Inflammatory macrophage (primary cell): ENCODE results near the gene C1QTNF5.

ENCODE experiments used
- DNase-seq, 2 donors: peaks; one replicate each; pipeline ENCODE4 v3.0.0-alpha.2; 2020 to 2022

The C1QTNF5 gene

DNA sequence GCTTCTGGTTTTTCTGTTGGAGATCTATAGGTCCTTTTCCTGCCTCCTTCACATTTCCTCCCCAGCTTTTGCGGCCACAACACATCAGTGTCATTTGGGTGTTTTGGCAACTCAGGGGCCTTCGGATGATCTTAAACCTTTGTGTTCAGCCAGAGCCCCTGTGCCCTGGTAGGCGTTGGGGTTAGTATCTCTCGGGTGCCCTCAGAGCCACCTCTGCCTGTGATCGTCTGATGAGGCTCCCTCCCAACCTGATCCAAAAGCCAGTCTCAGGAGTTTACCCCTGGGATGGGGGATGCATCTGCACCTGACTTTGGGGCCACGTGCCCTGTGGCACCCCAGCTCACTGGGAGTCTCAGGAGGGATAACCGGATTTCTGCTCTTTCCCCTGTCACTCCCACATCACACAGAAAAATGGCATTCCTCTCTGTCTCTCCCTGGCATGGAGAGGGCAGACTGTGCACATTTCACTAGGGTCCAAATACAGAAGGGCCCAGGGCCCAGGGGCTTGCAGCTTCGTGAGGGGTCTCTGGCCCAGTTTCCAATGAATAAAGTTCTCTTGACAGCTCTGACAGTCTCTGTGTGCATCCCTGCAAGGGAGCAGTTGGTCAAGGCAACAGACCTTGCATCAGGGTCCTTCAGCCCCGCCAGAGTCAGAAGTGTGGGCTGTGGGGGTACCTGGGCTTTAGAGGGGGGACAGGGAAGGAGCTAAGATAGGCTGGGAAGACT lies 3.8 kb downstream of the C1QTNF5 start:
- no peak for DNase-seq

- DNase-seq: no peak
These were observed 4.8 kb downstream of the C1QTNF5 start for GRCh38 chr11:119335655-119336543.

GRCh38 chr11:119335091-119335654 lies 5.5 kb downstream of the C1QTNF5 start:
- no peak for DNase-seq

GRCh38 chr11:119334174-119334930 lies 6.3 kb downstream of the C1QTNF5 start, which contains the start of gene RNF26:
TSS of gene RNF26 (plus strand) at chr11:119334527. CDS start at chr11:119335123, 596 bp downstream.
- peak; percentile 97 to 98 for DNase-seq

GRCh38 chr11:119332111-119332765 lies 8.4 kb downstream of the C1QTNF5 start:
- DNase-seq: no peak

- no peak for DNase-seq
These were observed 10.4 kb downstream of the C1QTNF5 start for GRCh38 chr11:119330237-119330636.

DNA sequence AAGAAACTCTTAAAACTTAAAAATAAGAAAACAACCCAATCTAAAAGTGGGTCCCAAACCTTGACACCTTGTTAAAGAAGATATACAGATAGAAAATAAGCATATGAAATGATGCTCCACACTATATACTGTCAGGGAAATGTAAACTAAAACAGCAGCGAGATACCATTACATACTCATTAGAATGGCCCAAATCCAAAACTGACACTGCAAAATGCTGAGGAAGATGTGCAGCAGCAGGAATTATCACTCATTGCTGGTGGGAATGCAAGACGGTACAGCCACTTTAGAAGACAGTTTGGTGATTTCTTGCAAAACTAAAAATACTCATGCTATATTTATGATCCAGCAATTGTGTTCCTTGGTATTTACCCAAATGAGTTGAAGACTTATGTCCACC lies 11.4 kb downstream of the C1QTNF5 start:
- DNase-seq: no peak

- no peak for DNase-seq
These were observed 16.5 kb downstream of the C1QTNF5 start for GRCh38 chr11:119324189-119324588.

- DNase-seq: peak; percentile 70 to 74
These were observed 17.1 kb downstream of the C1QTNF5 start for GRCh38 chr11:119323532-119324033.

DNA sequence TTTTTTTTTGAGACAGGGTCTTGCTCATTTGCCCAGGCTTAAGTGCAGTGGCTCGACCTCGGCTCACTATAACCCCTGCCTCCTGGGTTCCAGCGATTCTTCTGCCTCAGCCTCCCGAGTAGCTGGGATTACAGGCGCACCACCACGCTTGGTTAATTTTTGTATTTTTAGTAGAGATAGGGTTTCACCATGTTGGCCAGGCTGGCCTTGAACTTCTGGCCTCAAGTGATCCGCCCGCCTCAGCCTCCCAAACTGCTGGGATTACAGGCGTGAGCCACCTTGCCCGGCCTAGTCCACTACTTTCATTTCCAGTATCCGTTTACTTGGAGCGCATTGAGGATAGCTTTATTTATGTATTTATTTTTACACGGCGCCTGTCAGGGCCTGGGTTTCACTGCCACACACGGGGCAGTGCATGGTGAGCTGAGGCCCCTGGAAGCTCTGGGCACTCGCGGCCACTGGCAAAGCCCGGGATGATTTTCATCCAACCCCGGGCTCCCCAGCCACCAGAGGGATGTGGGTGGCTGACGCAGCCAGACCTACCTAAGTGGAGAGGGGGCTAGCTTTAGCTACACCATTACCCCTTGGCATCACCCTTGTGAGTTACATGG lies 17.7 kb downstream of the C1QTNF5 start:
- DNase-seq: no peak

DNA sequence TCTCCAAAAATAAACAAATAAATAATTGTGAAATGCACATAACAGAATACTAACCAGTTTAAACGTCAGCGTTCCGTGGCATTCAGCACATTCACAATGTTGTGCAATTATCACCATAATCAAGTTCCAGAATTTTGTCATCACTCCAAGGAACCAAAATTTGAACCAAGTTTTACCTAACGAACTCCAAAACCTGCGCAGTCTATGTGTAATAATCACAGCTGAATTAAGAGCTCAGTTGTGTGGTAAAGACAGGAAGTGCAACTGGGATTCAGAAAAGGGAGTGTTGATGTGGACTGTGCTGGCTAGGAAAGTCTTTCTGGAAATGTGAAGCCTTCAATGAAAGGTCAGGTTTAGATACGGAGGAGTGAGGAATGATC lies 18.3 kb downstream of the C1QTNF5 start:
- no peak for DNase-seq

DNA sequence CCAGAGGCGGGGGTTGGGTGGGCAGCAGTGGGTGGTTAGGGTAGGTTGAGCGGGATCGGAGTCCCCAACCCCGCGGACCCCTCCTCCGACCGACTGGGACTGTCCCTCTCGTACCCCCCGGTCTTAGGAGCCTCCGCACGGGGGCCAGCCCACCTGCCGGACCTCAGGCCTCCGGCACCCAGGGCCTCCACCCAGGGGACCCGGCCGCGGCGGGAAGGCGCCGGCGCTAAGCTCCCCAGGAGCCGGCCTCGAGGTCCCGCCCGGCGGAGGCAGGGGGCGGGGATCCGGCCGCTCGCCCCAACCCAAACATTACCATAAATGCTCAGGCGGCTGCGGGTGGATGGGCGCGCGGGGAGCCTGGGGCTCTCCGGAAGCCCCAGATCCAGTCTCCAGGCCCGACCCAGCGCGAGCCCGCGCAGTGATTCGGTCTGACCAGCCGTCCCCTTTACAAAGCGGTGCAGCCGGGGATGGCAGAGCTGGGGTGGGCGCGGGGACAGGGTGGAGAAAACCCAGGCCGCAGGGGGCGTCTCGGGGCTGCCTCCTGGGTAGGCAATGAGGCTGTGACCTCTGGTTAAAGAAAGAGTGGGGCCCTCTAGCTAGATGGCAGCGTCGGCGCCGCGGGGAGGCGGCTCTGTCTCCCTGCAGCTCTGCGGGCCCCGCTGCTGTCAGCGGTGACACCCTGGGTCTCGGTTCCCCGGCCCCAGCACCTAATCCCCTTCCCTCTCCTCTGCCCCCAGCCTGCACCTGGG lies 19.7 kb downstream of the C1QTNF5 start:
- DNase-seq: peak in 1 of 2 donors; percentile 18

GRCh38 chr11:119320240-119320775 lies 20.4 kb downstream of the C1QTNF5 start:
- DNase-seq: no peak

DNA sequence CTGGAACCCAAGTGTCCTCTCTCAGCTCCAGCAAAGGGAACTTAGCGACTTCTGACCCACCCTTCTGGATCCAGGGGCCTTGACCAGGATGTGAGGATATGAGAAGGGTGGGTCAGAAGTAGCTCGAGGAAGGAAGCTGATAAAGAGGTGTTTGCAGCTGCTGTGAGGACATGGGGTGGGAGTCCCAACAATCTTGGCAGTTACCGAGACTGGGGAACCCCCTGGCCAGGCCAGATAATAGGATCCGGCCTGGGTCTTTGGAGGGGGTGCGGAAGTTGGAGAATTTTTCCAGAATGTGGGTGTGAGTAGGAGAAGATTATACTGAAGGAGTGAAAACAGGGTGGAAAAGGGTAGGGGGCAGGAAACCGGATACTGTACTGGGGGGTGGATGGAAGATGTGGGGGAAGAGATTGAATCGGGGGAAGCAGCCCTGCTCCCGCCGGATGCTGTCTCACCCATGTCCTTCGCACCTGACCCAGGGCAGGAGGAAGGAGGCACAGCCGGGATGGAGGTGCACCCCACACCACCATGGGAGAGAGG lies 20.9 kb downstream of the C1QTNF5 start:
- no peak for DNase-seq

- DNase-seq: no peak
These were observed 21.5 kb downstream of the C1QTNF5 start for GRCh38 chr11:119319136-119319699.

DNA sequence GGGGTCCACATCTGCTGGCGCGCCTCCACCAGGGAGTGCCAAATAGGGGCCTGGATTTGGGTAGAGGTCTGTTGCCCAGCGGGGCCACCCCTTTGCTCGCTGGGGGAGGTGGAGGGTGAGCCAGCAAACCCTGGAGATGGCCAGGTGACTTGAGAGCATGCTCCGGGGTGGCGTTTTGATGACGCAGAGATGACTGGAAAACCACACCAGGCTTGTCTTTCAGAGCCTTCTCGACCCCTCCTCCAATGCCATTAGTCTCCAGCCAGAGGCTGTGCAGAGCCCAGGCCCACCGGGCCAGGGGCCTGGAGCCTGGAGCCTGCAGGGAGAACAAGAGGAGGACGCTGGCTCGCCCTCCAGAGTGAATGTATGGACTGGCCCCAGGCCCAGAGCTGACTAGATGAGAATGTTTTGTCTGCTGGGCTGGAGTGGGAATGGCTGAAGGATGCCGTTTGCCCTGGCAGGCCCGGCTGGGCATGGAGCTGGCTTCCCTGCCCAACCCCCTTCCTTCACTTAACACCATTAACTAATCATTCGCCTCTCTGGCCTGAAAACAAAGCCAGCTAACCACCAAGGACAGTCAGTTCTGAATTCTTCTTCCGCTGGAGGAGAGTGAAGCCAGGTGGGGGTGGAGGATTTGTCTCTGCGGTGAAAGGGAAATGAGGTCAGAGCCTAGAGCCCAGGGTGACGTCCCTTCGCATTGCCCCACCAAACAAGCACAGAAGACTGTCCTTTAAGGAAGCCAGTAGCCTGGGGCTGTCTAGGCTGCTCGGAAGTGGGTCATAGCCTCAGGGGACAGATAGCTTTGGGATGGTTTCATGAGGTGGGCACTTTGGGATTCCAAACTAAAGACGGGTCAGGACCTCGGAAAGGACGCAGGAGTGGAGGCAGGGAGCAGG lies 22.2 kb downstream of the C1QTNF5 start:
- DNase-seq: peak; percentile 27 to 52

GRCh38 chr11:119317592-119318239 lies 23.0 kb downstream of the C1QTNF5 start:
- no peak for DNase-seq
